Stimulated activated CD8-positive, alpha-beta memory T cell treated with anti-CD3 and anti-CD28 coated beads, Interleukin-15, amount 100 ng/mL, for 4 hours (primary cell): Measurements from ENCODE around the gene GPR150.

Source experiments
- DNase-seq, 2 donors: peaks; one replicate each; pipeline ENCODE4 v3.0.0-alpha.2; 2020; ENCODE audit warnings: low read depth in 2 of 2

Gene GPR150

GRCh38 chr5:95620030-95620869 lies at the start of gene GPR150:
GPR150 (plus strand) TSS chr5:95620087; CDS start chr5:95620276, 189 bp downstream.
- peak; percentile 21 to 42 for DNase-seq

DNA sequence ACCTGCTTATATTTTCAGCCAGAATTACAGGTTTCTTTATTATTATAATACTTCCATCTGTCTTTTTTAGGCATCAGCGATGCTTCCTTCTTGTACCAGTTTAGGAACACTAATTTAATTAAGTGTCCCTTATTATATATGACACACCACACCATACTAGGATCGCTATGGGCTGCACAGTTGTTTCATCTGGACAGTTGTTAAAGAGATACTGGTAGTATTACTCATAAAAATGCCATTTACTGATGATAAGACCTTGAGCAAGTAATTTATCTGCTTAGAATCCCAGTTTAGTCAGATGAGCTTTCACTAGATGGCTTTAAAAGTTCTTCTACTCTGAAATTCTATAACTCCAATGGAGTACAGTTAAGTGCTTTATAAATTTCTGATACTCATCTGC lies 47.9 kb upstream of the GPR150 start:
- no peak for DNase-seq

DNA sequence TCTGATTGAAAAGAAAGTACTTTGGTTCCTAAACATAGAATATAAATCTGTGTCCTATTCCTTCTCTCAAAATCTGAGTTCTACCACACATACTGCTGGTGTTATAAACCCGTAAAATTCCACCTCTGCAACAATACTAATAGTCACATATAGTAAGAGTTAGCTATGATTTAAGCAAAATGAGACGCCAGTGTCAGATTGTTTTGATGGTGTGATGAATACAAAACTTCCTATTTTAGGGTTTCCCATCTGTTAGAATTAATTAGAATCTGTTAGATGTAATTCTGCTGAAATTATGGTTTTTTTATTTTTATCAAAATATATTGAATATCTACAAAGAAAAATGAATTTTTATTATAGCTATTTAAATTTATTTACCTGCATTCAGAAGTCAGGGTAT lies 38.3 kb upstream of the GPR150 start:
- DNase-seq: no peak

GRCh38 chr5:95583992-95584391 lies 35.9 kb upstream of the GPR150 start:
- no peak for DNase-seq

GRCh38 chr5:95590880-95591279 lies 29.0 kb upstream of the GPR150 start:
- DNase-seq: no peak

DNA sequence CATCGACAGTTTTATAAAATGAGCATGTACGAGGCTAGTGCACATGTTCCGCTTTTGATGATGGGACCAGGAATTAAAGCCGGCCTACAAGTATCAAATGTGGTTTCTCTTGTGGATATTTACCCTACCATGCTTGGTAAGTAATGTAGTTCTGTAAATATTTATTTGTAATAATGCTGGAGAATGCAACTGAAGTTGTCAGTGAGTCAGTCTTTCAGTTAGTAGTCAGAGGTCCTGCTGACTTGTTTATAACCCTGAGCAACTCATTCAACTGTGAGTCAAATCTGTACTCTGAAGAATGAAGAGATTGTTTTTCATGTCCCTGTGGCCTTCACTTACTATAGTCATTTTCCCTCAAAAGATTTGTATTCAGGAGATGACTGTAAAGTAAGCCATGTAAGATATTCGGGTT lies 28.4 kb upstream of the GPR150 start:
- no peak for DNase-seq

DNA sequence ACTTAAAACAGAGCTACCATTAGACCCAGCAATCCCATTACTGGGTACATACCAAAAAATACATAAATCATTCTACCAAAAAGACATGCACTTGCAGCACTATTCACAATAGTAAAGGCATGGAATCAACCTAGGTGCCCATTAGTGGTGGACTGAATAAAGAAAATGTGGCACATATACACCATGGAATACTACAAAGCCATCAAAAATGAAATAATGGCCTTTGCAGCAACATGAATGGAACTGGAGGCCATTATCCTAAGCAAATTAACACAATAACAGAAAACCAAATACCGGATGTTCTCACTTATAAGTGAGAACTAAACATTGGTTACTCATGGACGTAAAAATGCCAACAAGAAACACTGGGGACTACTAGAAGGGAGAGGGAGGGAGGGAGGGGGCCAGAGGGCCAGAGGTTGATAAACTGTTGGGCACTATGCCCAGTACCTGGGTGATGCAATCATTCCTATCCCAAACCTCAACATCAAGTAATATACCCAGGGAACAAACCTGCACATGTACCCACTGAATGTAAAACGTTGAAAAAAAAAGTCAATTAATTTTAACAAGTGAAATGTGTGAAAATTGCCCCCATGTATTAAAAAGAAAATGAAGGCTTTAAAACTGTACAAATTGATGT lies 24.5 kb upstream of the GPR150 start:
- DNase-seq: no peak

- DNase-seq: no peak
Measured at GRCh38 chr5:95599252-95599651, 20.6 kb upstream of the GPR150 start.

DNA sequence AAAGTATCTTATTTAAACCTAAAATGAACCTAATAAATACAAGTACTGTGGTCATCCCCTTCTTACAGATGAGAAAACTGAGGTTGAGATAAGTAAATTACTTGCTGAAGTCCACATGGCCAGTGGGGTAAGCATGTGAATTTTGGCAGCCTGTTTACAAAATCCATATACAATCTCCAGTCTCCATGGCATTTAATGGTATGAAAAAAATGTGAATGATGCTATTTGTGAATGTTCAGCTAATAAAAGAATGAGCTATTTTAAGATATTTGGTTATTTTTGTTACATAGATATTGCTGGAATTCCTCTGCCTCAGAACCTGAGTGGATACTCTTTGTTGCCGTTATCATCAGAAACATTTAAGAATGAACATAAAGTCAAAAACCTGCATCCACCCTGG lies 19.3 kb upstream of the GPR150 start:
- DNase-seq: no peak

GRCh38 chr5:95605786-95606185 lies 14.1 kb upstream of the GPR150 start:
- DNase-seq: no peak

DNA sequence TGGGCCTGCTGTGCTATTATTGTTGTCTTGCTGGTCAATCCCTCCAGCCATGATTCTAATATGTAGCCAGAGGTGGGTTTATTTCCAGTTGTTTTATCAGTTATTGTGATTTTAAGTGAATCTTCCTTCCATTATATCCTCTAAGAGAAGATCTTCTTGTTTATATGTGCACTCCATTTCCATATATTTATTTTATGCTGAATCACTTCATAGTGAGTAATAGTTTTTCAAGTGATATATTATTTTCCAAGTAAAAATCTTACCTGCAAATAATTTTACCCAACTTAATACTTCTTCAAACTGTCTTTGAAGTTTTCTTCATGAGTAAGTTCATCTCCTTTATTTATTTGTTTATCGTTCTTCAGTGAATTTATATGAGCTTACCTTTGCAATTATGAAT lies 13.5 kb upstream of the GPR150 start:
- DNase-seq: no peak

- DNase-seq: no peak
Measured at GRCh38 chr5:95609711-95610110, 10.2 kb upstream of the GPR150 start.

GRCh38 chr5:95610546-95610945 lies 9.3 kb upstream of the GPR150 start:
- no peak for DNase-seq

DNA sequence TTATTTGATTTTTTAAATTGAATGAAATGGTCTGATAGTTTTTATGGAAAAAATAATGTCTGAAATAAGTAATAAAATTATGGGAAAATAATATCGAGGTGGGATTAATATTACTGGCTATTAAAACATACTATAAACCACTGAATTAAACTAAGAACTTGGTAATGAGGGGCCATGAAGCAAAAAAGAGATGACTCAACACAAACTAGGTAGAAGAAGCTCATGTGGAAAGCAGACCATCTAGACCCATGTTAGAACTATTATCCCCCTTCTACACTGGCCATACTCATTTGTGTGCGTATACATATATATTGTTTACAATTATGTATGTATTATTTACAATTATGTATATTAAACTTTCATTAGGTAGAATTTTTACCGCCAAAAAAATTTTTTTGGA lies 8.5 kb upstream of the GPR150 start:
- no peak for DNase-seq

GRCh38 chr5:95613514-95613913 lies 6.4 kb upstream of the GPR150 start:
- DNase-seq: no peak

DNA sequence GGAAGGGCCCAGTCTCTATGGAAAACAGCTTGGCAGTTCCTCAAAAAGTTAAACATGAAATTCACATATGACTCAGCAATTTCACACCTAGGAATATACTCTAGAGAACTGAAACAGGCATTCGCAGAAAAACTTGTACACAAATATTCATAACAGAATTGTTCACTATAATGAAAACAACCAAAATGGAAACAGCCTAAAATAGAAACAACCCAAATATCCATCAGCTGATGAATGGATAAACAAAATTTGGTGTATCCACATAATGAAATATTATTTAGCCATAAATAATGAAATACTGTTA lies 4.8 kb upstream of the GPR150 start:
- no peak for DNase-seq

- no peak for DNase-seq
Measured at GRCh38 chr5:95617057-95617456, 2.8 kb upstream of the GPR150 start.

DNA sequence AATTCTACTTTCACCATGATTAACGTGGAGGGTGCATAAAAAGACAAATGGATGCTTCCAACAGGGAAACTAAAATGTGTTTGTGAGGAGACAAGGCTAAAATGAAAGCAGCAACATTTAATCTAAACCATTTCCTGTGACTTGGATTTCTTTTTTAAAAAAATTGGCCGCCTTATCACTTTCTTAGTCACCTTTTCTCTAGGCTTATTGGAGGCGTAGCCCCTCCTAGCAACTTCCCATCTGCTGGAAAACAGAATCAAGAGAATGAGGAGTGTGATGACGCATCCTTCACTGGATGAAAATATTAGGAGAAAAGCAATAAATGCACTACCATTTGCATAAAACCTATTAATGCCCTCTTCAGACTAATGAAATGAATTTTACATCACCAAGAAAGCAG lies 791 bp upstream of the GPR150 start:
- no peak for DNase-seq

DNA sequence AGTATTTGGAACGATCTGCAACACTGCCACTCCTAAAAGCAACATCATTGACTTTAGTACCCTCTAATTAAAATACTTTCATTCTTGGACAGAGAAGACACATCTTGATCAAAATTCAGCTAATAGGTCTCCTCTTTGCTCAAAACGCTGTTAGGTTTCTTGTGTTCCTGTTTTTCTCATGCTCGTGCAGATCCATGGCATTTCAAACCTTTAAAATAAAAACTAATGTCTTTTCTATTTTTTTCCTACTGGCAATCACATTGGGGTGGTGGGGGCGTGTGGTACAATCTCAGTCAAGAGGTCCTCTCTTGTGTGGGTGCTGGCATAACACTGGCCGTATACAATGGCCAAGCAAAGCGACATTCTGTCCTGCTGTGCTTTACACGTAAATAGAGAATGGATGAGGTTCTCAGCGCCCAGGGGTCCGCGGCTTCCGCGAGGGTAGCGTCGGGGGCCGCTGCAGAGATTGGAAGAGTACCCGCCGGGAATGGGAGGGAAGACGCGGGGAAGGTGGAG lies 315 bp upstream of the GPR150 start:
- no peak for DNase-seq

GRCh38 chr5:95620870-95621838 lies 1.3 kb downstream of the GPR150 start:
- peak in 1 of 2 donors; percentile 23 for DNase-seq

DNA sequence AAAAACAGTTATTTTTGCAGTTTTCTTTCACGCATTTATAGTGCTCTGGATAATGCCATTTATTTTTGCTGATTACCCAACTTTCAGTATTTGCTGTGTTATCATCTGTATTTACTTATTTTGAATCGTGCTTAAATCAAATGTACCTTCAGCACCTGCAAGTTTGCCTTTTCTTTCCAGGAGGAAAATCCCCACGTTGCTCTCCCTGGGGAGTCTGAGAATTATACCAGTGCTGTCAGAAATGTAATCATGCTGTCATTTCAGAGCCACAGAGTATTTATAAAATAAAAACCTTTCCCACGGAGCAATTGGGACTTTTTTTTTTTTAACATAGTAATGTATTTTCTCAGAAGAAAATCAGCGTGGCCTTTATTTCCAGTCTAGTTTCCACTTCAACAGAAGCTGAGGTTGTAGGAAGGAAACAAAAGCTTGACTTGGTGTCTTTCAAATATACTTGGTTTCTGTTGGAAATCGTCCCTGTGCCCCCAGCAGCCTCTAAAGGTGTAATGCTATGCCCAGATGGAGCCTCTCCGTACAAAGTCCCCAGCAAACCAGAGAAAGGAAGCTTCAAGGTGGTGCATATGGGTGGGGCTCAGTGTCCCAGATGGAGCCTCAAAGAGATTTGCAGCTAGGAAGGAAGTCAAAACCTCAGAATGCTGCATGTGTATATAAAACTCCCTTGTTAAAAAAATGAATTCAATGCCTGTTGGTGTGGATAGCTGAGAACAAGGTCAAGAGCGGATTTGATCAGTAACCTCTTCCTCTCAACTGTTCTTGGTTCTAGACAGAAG lies 2.1 kb downstream of the GPR150 start:
- no peak for DNase-seq
